Hematopoietic multipotent progenitor cell treated with erythropoietin and hydrocortisone succinate and interleukin-3 and kit ligand, for 6 days (in vitro differentiated cells): ENCODE results near the gene SPINT4.
"Not testable (repeated sequence)": the region's sequence is repeated elsewhere in the genome, so short reads cannot be mapped to it uniquely, and the experiment has no call there.

Source experiments
- DNase-seq: peaks from one replicate; pipeline ENCODE4 v3.0.0-alpha.2; 2015

Gene SPINT4

DNA sequence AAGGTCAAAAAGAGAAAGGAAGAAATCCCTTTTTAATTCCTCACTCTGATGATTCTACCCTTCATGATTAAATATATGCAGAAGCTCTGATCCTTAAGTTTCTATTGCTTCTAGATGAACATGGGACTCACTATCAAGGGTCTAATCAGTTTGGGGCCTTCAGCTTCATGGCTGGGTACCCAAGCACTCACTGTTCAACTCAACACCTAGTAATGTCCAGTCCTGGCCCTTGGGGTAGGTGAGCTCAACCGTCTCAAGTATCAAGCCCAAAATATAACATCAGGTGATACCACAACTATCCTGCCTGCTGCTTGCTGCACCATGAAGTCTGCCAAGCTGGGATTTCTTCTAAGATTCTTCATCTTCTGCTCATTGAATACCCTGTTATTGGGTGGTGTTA, at the start of gene SPINT4:
TSS of gene SPINT4 (plus strand) at position 301 of the 400 bp plus-strand sequence. CDS start at position 322, 21 bp downstream.
- DNase-seq, result no peak

- no peak for DNase-seq
These were observed 49.4 kb upstream of the SPINT4 start for GRCh38 chr20:45672765-45673164.

GRCh38 chr20:45679650-45680049, 42.5 kb upstream of the SPINT4 start:
- DNase-seq, result no peak

DNA sequence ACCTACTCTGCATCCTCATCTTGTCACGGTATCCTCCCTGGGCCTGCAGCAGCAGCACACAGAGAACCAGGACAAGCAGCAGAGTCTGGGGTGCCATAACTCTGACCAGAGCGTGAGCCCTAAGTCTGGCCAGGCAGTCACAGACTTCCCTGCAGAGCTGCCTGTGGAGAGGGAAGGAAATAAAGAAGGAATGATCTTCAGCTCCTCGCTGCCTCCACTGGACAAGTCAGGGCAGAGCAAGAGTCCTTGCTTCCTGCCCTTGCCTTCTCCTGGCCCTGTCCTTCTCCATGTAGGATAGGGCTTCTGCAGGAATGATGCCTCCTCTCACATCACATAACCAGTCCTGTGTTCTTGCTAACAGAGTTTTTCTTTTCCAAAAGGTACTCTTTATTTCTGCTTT, 36.3 kb upstream of the SPINT4 start:
- peak; percentile 3 for DNase-seq

DNA sequence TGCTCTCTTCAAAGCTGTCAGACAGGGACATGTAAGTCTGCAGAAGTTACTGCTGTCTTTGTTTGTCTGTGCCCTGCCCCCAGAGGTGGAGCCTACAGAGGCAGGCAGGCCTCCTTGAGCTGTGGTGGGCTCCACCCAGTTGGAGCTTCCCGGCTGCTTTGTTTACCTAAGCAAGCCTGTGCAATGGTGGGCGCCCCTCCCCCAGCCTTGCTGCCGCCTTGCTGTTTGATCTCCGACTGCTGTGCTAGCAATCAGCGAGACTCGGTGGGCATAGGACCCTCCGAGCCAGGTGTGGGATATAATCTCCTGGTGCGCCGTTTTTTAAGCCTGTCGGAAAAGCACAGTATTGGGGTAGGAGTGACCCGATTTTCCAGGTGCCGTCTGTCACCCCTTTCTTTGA, 28.8 kb upstream of the SPINT4 start:
- not testable (repeated sequence) for DNase-seq

DNA sequence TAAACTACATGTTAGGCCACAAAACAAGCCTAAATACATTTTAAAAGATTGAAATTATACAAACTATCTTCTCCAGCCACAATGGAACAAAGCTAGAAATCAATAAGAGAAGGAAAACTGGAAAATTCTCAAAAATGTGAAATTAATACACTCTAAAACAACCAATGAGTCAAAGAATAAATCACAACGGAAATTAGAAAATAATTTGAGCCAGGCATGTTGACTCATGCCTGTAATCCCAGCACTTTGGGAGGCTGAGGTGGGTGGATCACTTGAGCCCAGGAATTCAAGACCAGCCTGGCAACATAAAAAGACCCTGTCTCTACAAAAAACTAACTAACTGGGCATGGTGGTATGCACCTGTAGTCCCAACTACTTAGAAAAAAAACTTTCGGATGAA, 26.7 kb upstream of the SPINT4 start:
- DNase-seq, result no peak

- no peak for DNase-seq
These were observed 21.0 kb upstream of the SPINT4 start for GRCh38 chr20:45701104-45701503.

GRCh38 chr20:45701873-45702272, 20.3 kb upstream of the SPINT4 start, which contains the start of gene WFDC13:
TSS of gene WFDC13 (plus strand) at chr20:45702038. CDS start at chr20:45702124, 86 bp downstream.
- no peak for DNase-seq

DNA sequence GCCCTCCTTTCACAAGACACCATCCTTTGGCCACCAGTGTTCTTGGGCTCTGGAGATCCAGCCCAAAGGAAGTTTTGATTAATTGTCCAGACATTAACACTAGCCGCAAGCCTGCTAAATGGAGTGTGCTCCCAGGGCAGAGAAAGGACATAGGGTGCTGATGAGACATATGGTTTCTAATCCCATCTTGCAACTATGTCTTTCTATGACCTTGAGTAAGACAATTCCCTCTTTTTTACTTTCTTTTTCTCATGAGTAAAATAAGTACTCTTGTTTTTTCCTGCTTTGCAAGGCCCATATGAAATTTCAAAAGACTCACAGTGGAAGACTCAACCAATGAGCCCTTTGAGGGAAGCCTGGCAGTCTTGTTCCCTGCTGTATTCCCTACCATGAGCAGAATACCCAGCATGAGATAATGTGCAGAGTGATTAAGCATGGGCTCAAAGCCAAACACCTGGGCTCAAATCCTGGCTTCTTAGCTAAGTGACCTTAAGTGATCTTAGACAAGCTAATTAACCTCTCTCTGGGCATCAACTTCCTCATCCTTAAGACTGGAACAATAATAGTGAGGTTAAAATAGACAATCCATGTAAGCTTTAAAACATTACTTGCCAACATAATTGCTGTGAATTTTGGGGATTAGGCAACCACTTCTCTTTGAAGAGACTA, 17.0 kb upstream of the SPINT4 start, which contains the start of gene WFDC10B:
TSS of gene WFDC10B (minus strand) at position 51 of the 669 bp plus-strand sequence. CDS start 19,027 bp downstream, outside the sequence.
- DNase-seq, result no peak

DNA sequence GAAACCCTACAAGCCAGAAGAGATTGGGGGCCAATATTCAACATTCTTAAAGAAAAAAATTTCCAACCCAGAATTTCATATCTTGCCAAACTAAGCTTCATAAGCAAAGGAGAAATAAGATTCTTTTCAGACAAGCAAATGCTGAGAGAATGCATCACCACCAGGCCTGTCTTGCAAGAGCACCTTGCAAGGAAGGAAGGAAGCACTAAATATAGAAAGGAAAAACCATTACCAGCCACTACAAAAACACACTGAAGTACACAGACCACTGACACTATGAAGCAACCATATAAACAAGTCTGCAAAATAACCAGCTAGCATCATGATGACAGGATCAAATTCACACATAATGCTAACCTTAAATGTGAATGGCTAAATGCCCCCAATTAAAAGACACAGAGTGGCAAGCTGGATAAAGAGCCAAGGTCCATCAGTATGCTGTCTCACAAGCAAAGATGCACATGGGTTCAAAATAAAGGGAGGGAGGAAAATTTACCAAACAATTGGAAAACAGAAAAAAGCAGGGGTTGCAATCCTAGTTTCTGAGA, 5.9 kb upstream of the SPINT4 start:
- not testable (repeated sequence) for DNase-seq

DNA sequence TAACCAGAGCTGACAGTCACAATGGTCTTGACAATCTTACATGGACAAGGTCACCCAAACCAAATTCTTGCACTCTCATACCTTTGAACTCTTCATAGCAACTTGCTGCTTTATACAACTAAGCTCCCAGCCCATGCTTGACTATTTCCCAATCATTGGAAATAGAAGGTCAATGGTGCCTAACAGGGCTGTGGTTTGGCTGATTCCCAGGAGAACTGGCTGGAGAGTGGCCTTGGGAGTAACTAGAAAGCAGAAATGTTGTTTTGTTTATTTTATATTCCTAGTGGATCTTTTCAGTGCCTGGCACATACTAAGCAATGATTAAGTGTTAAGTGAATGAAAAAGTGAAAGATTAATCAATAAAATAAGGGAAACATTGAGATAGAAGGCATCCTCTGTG, 3.0 kb downstream of the SPINT4 start:
- DNase-seq, result no peak

GRCh38 chr20:45727044-45727443, 4.9 kb downstream of the SPINT4 start:
- DNase-seq, result peak; percentile 72

GRCh38 chr20:45732199-45732598, 10.1 kb downstream of the SPINT4 start:
- DNase-seq, result no peak

DNA sequence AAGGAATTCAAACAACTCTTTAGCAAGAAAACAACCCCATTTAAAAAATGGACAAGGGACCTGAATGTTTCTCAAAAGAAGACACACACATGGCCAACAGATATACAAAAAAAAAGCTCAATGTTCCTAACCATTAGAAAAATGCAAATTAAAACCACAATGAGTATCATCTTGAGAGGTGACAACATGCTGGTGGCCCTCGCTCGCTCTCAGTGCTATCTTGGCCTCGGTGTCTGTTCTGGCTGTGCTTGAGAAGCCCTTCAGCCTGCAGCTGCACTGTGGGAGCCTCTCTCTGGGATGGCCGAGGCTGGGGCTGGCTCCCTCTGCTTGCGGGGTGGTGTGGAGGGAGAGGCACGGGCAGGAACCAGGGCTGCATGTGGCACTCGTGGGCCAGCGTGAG, 13.4 kb downstream of the SPINT4 start:
- no peak for DNase-seq

DNA sequence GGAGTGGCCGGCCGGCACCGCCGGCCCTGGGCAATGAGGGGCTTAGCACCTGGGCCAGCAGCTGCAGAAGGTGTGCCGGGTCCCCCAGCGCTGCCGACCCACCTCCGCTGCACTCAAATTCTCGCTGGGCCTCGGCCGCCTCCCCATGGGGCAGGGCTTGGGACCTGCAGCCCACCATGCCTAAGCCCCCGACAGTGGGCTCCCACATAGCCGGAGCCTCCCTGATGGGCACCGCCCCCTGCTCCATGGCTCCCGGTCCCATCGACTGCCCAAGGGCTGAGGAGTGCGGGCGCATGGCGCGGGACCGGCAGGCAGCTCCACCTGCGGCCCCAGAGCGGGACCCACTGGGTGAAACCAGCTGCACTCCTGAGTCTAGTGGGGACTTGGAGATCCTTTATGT, 13.8 kb downstream of the SPINT4 start:
- DNase-seq, result no peak

DNA sequence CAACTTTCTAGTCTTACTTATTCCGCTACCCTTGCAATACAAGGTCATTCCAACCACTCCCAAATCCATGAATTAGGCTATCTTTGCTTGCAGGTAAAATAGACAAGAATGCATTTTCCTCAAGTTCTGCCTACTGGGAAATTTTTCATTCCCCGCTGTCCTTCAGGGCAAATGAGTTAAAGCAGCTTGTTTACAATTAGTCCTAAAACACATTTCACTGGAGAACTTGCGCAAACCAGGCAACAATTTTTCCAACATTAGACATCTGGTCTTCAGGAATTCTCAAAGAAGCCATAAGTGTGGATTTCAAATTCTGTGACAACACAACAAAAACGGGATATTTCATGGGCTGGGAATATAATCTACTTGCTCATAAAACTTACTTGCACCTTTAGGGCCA, 20.4 kb downstream of the SPINT4 start:
- no peak for DNase-seq

- DNase-seq, result no peak
These were observed 22.9 kb downstream of the SPINT4 start for GRCh38 chr20:45745015-45745414.

GRCh38 chr20:45751721-45752120, 29.6 kb downstream of the SPINT4 start:
- DNase-seq, result no peak

- DNase-seq, result no peak
These were observed 30.6 kb downstream of the SPINT4 start for GRCh38 chr20:45752746-45753145.

DNA sequence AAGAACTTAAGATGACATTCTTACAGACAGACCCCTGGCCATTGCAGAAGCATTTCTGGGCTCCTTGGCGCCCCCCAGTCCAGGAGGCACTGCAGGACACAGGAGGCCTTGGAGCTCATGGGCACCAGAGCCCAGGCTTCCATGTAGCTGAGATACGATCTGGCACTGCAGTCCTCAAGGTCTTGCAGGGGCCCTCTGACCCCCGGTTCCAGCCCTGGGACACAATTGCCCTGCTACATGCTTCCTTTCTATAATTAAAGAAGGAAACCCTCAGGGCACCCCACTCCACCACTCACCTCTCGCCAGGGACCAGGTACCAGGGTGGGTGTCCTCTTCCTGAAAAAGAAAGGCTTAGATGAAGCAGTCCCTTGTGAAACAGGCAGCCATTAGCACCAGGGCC, 35.9 kb downstream of the SPINT4 start:
- no peak for DNase-seq

GRCh38 chr20:45759921-45760320, 37.8 kb downstream of the SPINT4 start:
- DNase-seq, result not testable (repeated sequence)

GRCh38 chr20:45761966-45762365, 39.8 kb downstream of the SPINT4 start:
- DNase-seq, result not testable (repeated sequence)

GRCh38 chr20:45764618-45765282, 42.6 kb downstream of the SPINT4 start:
- DNase-seq, result not testable (repeated sequence)

- DNase-seq, result no peak
These were observed 43.2 kb downstream of the SPINT4 start for GRCh38 chr20:45765307-45765875.
